PC-9 (cell line): Measurements from ENCODE around the gene ANO4. TPM values are rescaled to one million over a fixed set of nuclear protein-coding genes. Genes with fewer than 3 reads are reported as not detected.

ENCODE experiments used
- BruUV-seq: library from RNA; stranded (reverse); fragments of 400-500 nt; replicated peaks from 2 replicates; lab custom pipeline; 2021; lab: Mats Ljungman, UMichigan
- CTCF ChIA-PET: fragments of 300-600 bp; sonication (Branson Sonifier 250); formaldehyde crosslinking; loops from one replicate; lab custom pipeline; 2022; ENCODE audit warnings: antibody characterized with exemption; lab: Charles Lee
- POLR2A ChIA-PET: fragments of 300-600 bp; sonication (Branson Sonifier 250); formaldehyde crosslinking; loops from one replicate; lab custom pipeline; 2022; ENCODE audit warnings: antibody characterized with exemption; ENCODE audit not compliant: unreplicated experiment; lab: Charles Lee
- DNase-seq, 2 experiments: peaks; one replicate each; pipeline versions ENCODE4 v3.0.0 to v3.0.0-alpha.2; 2015 to 2022; ENCODE audit warnings: mixed read lengths in 1 of 2
- H2AFZ ChIP-seq: fragments of 200-600 bp; sonication (generic); 2 replicates; pipeline ENCODE4 v1.8.1; 2017; ENCODE audit warnings: antibody characterized with exemption
- H3F3A ChIP-seq: fragments of 200-600 bp; sonication (generic); 2 replicates; pipeline ENCODE4 v1.8.1; 2017; ENCODE audit warnings: antibody characterized with exemption, mild to moderate bottlenecking, low read depth; ENCODE audit not compliant: insufficient read depth
- H3K27ac ChIP-seq: fragments of 200-600 bp; sonication (generic); 2 replicates; pipeline ENCODE4 v1.6.1; 2016; ENCODE audit warnings: mixed run types
- H3K27me3 ChIP-seq: fragments of 200-600 bp; sonication (generic); 2 replicates; pipeline ENCODE4 v1.6.1; 2016; ENCODE audit warnings: low read depth, mixed run types; ENCODE audit not compliant: insufficient read depth
- H3K36me3 ChIP-seq: fragments of 200-600 bp; sonication (generic); 2 replicates; pipeline ENCODE4 v1.6.1; 2016; ENCODE audit warnings: low read depth, mixed run types
- H3K4me1 ChIP-seq: fragments of 200-600 bp; sonication (generic); replicated peaks from 2 replicates; pipeline ENCODE4 v1.6.1; 2016; ENCODE audit warnings: mixed run types; ENCODE audit not compliant: insufficient read depth
- H3K4me2 ChIP-seq: fragments of 200-600 bp; sonication (generic); 2 replicates; pipeline ENCODE4 v1.6.1; 2017; ENCODE audit warnings: mixed run types
- H3K4me3 ChIP-seq: fragments of 200-600 bp; sonication (generic); 2 replicates; pipeline ENCODE4 v1.6.1; 2016; ENCODE audit warnings: mixed run types
- H3K79me2 ChIP-seq: fragments of 200-600 bp; sonication (generic); 2 replicates; pipeline ENCODE4 v1.6.1; 2017; ENCODE audit warnings: low read depth, mixed run types
- H3K9me2 ChIP-seq: fragments of 200-600 bp; sonication (generic); 2 replicates; pipeline ENCODE4 v1.8.1; 2017; ENCODE audit warnings: mild to moderate bottlenecking; ENCODE audit not compliant: insufficient read depth
- H3K9me3 ChIP-seq: fragments of 200-600 bp; sonication (generic); 2 replicates; pipeline ENCODE4 v1.8.1; 2016; ENCODE audit warnings: low read depth; ENCODE audit not compliant: insufficient read depth
- H4K20me1 ChIP-seq: fragments of 200-600 bp; sonication (generic); 2 replicates; pipeline ENCODE4 v1.8.1; 2017; ENCODE audit not compliant: insufficient read depth
- CTCF ChIP-seq: fragments of 200-600 bp; sonication (generic); conservative IDR thresholded peaks from 2 replicates; pipeline ENCODE4 v1.6.1; 2017; ENCODE audit warnings: mixed run types, antibody characterized with exemption, mild to moderate bottlenecking, moderate library complexity
- EZH2 ChIP-seq: fragments of 200-600 bp; sonication (generic); IDR thresholded peaks from 2 replicates; pipeline ENCODE4 v1.8.0; 2017; ENCODE audit warnings: antibody characterized with exemption, low read depth
- intact Hi-C: fragments of 100-400 bp; cut with micrococcal nuclease; formaldehyde crosslinking; loops from one replicate; pipeline ENCODE4 v1.10.0; 2022; ENCODE audit not compliant: unreplicated experiment
- total RNA-seq: library from RNA; stranded (reverse); gene quantifications from 2 replicates; pipeline ENCODE4 v1.2.3, GENCODE V29; 2021

ANO4 gene
- total RNA-seq, 1 experiment from 2014 or later: not detected

- Histone ChIP-seq H3K4me1 (no peaks in the 10 kb centered on the region), H2AFZ (no peak overlapping the region), H3F3A (no peaks in the 10 kb centered on the region), H3K27me3 (peaks cover 2% of the 10 kb centered on the region), H3K4me3 (no peak overlapping the region), H3K9me3 (no peaks in the 10 kb centered on the region), H3K4me2 (no peak overlapping the region), H3K27ac (no peak overlapping the region), H3K9me2 (no peaks in the 10 kb centered on the region; the same call in 1 of the 2 replicates), H3K79me2 (no peaks in the 10 kb centered on the region), H3K36me3 (no peaks in the 10 kb centered on the region), H4K20me1 (no peaks in the 10 kb centered on the region)
- no TSS peak for BruUV-seq
- intact Hi-C loops: no loop called here
- TF ChIP-seq CTCF (no peak), EZH2 (no peak)
- POLR2A ChIA-PET: no interaction called here
- DNase-seq: no peak
- CTCF ChIA-PET: no interaction called here
These were observed 104.7 kb downstream of the ANO4 start for GRCh38 chr12:100899301-100899700.

- BruUV-seq: no TSS peak
- H3K9me3 ChIP-seq: no peaks in the 10 kb centered on the region
- CTCF ChIA-PET: no interaction called here
- H2AFZ ChIP-seq: no peak overlapping the region
- no peaks in the 10 kb centered on the region for H4K20me1 ChIP-seq
- H3K4me1 ChIP-seq: no peaks in the 10 kb centered on the region
- H3K27ac ChIP-seq: no peak overlapping the region
- no peaks in the 10 kb centered on the region for H3F3A ChIP-seq
- no peaks in the 10 kb centered on the region for H3K79me2 ChIP-seq
- H3K4me3 ChIP-seq: no peak overlapping the region
- H3K27me3 ChIP-seq: no peaks in the 10 kb centered on the region
- H3K9me2 ChIP-seq: no peaks in the 10 kb centered on the region; the same call in 1 of the 2 replicates
- intact Hi-C loops: no loop called here
- H3K4me2 ChIP-seq: no peak overlapping the region
- TF ChIP-seq EZH2 (no peak), CTCF (no peak)
- DNase-seq: no peak
- POLR2A ChIA-PET: no interaction called here
- no peaks in the 10 kb centered on the region for H3K36me3 ChIP-seq
These were observed 106.2 kb downstream of the ANO4 start for GRCh38 chr12:100900808-100901207.

GRCh38 chr12:100901266-100901665, 106.7 kb downstream of the ANO4 start:
- ChIA-PET POLR2A (no interaction called here), CTCF (no interaction called here)
- Histone ChIP-seq H3F3A (no peaks in the 10 kb centered on the region), H3K9me2 (no peaks in the 10 kb centered on the region; the same call in 1 of the 2 replicates), H3K27ac (no peak overlapping the region), H3K36me3 (no peaks in the 10 kb centered on the region), H3K79me2 (no peaks in the 10 kb centered on the region), H3K27me3 (no peaks in the 10 kb centered on the region), H4K20me1 (no peaks in the 10 kb centered on the region), H3K4me1 (no peaks in the 10 kb centered on the region), H3K4me3 (no peak overlapping the region), H2AFZ (no peak overlapping the region), H3K9me3 (no peaks in the 10 kb centered on the region), H3K4me2 (no peak overlapping the region)
- intact Hi-C loops: no loop called here
- no peak for TF ChIP-seq CTCF
- no peak for TF ChIP-seq EZH2
- no TSS peak for BruUV-seq
- no peak for DNase-seq
